HEK293T (cell line): ENCODE results near the gene EXPH5.

Source experiments
- BHLHE40 ChIP-seq: fragments of 450-650 bp; IDR thresholded peaks from 2 replicates; pipeline ENCODE4 v1.6.1; 2016; ENCODE audit warnings: mild to moderate bottlenecking, moderate library complexity, borderline replicate concordance
- CTBP1 ChIP-seq: fragments of 450-650 bp; IDR thresholded peaks from 2 replicates; pipeline ENCODE4 v1.6.1; 2016; ENCODE audit warnings: borderline replicate concordance
- ELF4 ChIP-seq: fragments of 450-650 bp; IDR thresholded peaks from 2 replicates; pipeline ENCODE4 v1.6.1; 2017; ENCODE audit warnings: antibody characterized with exemption
- FOXA1 ChIP-seq: fragments of 450-650 bp; IDR thresholded peaks from 2 replicates; pipeline ENCODE4 v1.6.1; 2016; ENCODE audit warnings: mild to moderate bottlenecking
- FOXK2 ChIP-seq: fragments of 450-650 bp; IDR thresholded peaks from 2 replicates; pipeline ENCODE4 v1.6.1; 2016; ENCODE audit warnings: mild to moderate bottlenecking
- LEF1 ChIP-seq: fragments of 450-650 bp; IDR thresholded peaks from 2 replicates; pipeline ENCODE4 v1.6.1; 2017; ENCODE audit warnings: mild to moderate bottlenecking, borderline replicate concordance
- NFRKB ChIP-seq: fragments of 450-650 bp; IDR thresholded peaks from 2 replicates; pipeline ENCODE4 v1.6.1; 2016; ENCODE audit warnings: mild to moderate bottlenecking, moderate library complexity
- SP1 ChIP-seq: fragments of 450-650 bp; IDR thresholded peaks from 2 replicates; pipeline ENCODE4 v1.6.1; 2017
- SUZ12 ChIP-seq: fragments of 450-650 bp; IDR thresholded peaks from 2 replicates; pipeline ENCODE4 v1.6.1; 2016; ENCODE audit warnings: mild to moderate bottlenecking
- TARDBP ChIP-seq: fragments of 450-650 bp; IDR thresholded peaks from 2 replicates; pipeline ENCODE4 v1.6.1; 2016
- ZNF384 ChIP-seq: fragments of 450-650 bp; IDR thresholded peaks from 2 replicates; pipeline ENCODE4 v1.6.1; 2016

- TF ChIP-seq ELF4 (no peak), FOXK2 (no peak), FOXA1 (no peak), BHLHE40 (no peak), ZNF384 (no peak), SUZ12 (no peak), LEF1 (no peak), NFRKB (no peak), TARDBP (no peak), SP1 (no peak), CTBP1 (no peak)
These were observed 93.4 kb downstream of the EXPH5 start for GRCh38 chr11:108500169-108500568.
